Loucy (cell line): Measurements from ENCODE around the gene USP22.

Source experiments
- CTCF ChIP-seq: fragments of 200-600 bp; sonication (generic); conservative IDR thresholded peaks from 2 replicates; pipeline ENCODE4 v1.5.1; 2014; ENCODE audit warnings: mild to moderate bottlenecking, antibody characterized with exemption, low read length
- EZH2phosphoT487 ChIP-seq: fragments of 200-600 bp; IDR thresholded peaks from 2 replicates; pipeline ENCODE4 v1.6.1; 2018; ENCODE audit warnings: antibody characterized with exemption, mild to moderate bottlenecking, moderate library complexity, borderline replicate concordance

- TF ChIP-seq CTCF (no peak), EZH2phosphoT487 (no peak)
These were observed 37.0 kb downstream of the USP22 start for GRCh38 chr17:21005803-21006202.
